ENCODE data around the gene HIVEP2.

Gene HIVEP2

GRCh38 chr6:142926494-142927270 is 18.3 kb downstream of the HIVEP2 start:
- H3K4me3 ChIP-seq (ENCODE audit: low read depth, low read length) = peak overlapping the region; percentile 49

DNA sequence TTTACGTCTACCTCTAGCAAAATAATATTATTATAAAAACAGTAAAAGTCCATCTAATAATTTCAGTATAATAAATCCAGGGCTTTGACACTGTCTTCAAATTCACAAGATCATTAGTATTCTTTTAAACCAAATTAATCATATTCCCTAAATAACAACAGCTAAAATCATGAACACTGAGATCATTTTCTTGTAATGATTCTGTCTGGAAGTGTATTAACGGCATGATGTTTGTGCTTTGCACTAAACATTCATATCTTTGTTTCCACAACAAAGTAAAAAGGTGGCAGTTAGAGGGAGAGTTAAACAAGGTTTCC is 18.8 kb downstream of the HIVEP2 start:
- in situ Hi-C loops (cut with HindIII; ENCODE audit: low sequenced_read_pairs) = no loop called here
- H3K4me3 ChIP-seq (ENCODE audit: low read depth, low read length) = peak overlapping the region; percentile 49
- DNase-seq (ENCODE audit: low read depth) = no peak
- TF ChIP-seq, protein P1, sequence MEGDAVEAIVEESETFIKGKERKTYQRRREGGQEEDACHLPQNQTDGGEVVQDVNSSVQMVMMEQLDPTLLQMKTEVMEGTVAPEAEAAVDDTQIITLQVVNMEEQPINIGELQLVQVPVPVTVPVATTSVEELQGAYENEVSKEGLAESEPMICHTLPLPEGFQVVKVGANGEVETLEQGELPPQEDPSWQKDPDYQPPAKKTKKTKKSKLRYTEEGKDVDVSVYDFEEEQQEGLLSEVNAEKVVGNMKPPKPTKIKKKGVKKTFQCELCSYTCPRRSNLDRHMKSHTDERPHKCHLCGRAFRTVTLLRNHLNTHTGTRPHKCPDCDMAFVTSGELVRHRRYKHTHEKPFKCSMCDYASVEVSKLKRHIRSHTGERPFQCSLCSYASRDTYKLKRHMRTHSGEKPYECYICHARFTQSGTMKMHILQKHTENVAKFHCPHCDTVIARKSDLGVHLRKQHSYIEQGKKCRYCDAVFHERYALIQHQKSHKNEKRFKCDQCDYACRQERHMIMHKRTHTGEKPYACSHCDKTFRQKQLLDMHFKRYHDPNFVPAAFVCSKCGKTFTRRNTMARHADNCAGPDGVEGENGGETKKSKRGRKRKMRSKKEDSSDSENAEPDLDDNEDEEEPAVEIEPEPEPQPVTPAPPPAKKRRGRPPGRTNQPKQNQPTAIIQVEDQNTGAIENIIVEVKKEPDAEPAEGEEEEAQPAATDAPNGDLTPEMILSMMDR (IDR thresholded peaks at IDR 0.05; ENCODE audit: low read depth, low read length, missing control alignments) = no peak

More at GRCh38 chr6:142926494-142927270, 18.3 kb downstream of the HIVEP2 start:
- no peak for DNase-seq (ENCODE audit: low read depth)
- in situ Hi-C loops (cut with HindIII; ENCODE audit: low sequenced_read_pairs) = no loop called here
- TF ChIP-seq, protein P1 (IDR thresholded peaks at IDR 0.05; ENCODE audit: low read depth, low read length, missing control alignments) = no peak

DNA sequence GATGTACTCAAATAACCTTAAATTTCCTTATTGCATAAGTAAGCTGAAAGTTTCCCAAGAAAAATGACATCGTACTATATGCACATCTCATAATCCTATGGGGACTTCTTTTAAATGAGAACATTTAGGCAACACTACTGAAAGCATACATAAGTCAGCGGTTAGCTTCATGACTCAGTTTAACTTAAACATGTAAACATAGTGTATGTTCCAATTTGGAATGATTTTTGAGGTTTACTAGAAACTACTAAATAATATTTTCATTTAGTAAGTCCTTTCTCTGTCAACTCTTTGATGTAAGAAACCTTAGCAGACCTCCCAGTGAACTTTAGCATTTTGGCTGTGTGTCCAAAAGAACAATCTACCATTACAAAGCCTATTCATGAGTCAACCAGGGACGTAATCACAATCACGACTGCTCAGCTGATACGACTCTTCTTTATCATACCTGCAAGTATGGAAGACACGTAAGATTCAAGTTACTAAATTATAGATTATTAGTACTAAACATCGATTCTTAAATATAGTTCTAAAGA is 19.3 kb downstream of the HIVEP2 start:
- in situ Hi-C loops (cut with HindIII; ENCODE audit: low sequenced_read_pairs) = no loop called here
- no peak for DNase-seq (ENCODE audit: low read depth)
- H3K4me3 ChIP-seq (ENCODE audit: low read depth, low read length) = no peak overlapping the region
- TF ChIP-seq, protein P1 (IDR thresholded peaks at IDR 0.05; ENCODE audit: low read depth, low read length, missing control alignments) = no peak

DNA sequence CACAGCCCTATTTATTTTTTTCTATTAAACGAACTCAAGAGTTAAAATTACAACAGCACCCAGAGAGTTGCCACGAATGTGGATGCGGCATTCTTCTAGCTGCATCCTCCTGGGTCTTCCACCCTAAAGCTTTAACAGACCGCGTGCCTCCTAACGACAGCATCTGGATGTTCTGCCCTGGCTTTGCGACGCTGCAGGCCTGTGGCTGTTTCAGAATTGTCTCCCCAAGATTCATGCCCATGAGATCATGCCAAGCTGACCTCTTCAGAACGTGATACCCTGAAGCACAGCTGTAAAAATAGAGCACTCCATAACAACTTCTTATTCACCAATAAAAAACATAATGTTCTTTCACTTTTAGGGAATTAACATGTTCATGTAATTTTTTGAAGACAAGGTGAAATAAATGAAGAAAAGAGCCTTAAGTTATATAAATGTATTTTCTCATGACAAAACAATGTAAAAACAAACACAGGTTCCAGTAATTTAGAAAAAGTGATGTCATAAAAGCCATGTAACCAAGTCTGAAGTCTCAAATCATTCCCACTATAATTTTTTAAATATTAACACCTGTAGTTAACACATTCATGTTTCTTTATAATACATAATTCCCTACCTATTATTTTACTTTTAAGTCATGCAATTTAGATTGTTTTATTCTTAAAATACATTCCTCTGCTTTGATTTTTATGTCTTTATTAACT is 26.5 kb downstream of the HIVEP2 start:
- in situ Hi-C loops (cut with HindIII; ENCODE audit: low sequenced_read_pairs) = no loop called here
- DNase-seq (ENCODE audit: low read depth) = no peak
- no peak overlapping the region for H3K4me3 ChIP-seq (ENCODE audit: low read depth, low read length)
- TF ChIP-seq, protein P1 (IDR thresholded peaks at IDR 0.05; ENCODE audit: low read depth, low read length, missing control alignments) = no peak

DNA sequence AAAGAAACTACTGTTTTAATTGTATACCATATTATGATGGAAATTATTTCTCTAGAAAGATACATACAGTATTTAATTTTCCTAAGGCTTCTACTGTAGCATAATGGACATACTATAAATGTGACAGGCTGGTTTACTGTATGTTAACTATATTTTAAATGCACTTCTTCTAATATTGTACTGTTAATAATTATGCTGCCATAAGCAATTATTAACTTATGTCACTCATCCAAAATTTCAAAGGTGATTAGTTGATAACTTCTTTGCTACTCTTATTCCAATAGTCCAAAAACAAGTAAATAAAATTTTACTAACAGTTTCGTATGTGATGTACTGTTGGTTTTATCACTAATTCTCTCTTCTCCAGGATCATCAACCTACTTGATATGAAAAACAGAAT is 28.1 kb downstream of the HIVEP2 start:
- in situ Hi-C loops (cut with HindIII; ENCODE audit: low sequenced_read_pairs) = no loop called here
- H3K4me3 ChIP-seq (ENCODE audit: low read depth, low read length) = no peak overlapping the region
- TF ChIP-seq, protein P1 (IDR thresholded peaks at IDR 0.05; ENCODE audit: low read depth, low read length, missing control alignments) = no peak
- DNase-seq (ENCODE audit: low read depth) = no peak

DNA sequence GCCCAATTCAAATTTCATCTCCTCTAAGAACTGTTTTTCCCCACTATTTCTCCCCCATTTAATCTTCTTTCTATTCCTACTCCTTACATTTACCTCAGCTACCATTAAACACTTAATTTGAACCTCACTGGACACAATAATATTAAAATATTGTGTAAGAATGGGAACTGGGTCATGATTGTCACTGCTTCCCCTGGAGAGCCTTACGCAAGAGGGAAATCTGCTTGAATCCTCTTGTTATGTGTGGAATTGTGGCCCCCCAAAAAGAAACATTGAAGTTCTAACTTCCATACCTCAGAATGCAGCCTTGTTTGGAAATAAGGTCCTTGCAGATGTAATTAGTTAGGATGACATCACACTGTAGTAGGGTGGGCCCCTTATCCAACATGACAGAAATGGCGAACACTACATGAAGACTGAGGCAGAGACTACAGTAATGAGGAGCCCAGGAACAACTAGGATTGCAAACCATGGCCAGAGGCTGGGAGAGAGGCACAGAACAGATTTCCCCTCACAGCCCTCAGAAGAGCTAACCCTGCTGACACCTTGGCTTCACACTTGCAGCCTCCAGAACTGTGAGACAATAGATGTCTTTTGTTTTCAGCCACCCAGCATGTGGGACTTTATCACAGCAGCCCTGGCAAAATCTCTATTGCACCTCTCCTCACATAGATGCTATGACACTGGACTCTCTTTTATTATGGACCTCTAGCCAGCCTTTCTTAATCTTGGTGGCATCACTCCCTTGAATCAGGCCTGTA is 29.9 kb downstream of the HIVEP2 start:
- no peak for DNase-seq (ENCODE audit: low read depth)
- TF ChIP-seq, protein P1 (IDR thresholded peaks at IDR 0.05; ENCODE audit: low read depth, low read length, missing control alignments) = no peak
- H3K4me3 ChIP-seq (ENCODE audit: low read depth, low read length) = no peak overlapping the region
- in situ Hi-C loops (cut with HindIII; ENCODE audit: low sequenced_read_pairs) = no loop called here
